ENCODE measurements around the gene FOXJ2. TPM values are rescaled to one million over a fixed set of nuclear protein-coding genes. Genes with fewer than 3 reads are reported as not detected.
A peak's percentile ranks its signal among the peaks of the same experiment; 100 is the strongest.

Gene FOXJ2
- total RNA-seq, 6 experiments from 2014 or later, result 4.4 to 5.7 (median 4.8) TPM

GRCh38 chr12:8050600-8051250 is 18.2 kb downstream of the FOXJ2 start:
- Histone ChIP-seq H3K4me3 (no peak overlapping the region), H3K27ac (no peak overlapping the region), H3K9me3 (no peaks in the 10 kb centered on the region), H3K4me1 (peaks cover 0 to 1% (median 0%) of the 10 kb centered on the region in 4 donors), H3K27me3 (no peaks in the 10 kb centered on the region), H3K36me3 (peaks cover 0 to 66% (median 20%) of the 10 kb centered on the region in 4 donors)
- WGBS (ENCODE audit: insufficient coverage, low coverage, low lambda C conversion rate, missing lambda C conversion rate), result 81% methylated on average over 5 of the region's 7 CpGs
- ATAC-seq (no peak), DNase-seq (no peak)
- intact Hi-C loops (cut with DNase I), result no loop called here
- no peak for TF ChIP-seq POLR2A (IDR thresholded peaks at IDR 0.05)
- no peak for TF ChIP-seq CTCF (IDR thresholded peaks at IDR 0.05)

GRCh38 chr12:8052679-8053078 is 20.2 kb downstream of the FOXJ2 start:
- peak; percentile 47 to 56 (median 51) for ATAC-seq
- WGBS (ENCODE audit: insufficient coverage, low coverage, low lambda C conversion rate, missing lambda C conversion rate), result 71% methylated on average over 6 of the region's 7 CpGs
- H3K27ac ChIP-seq, result no peak overlapping the region

GRCh38 chr12:8054816-8055215 is 22.3 kb downstream of the FOXJ2 start:
- intact Hi-C loops (cut with DNase I), result no loop called here
- Histone ChIP-seq H3K4me3 (no peak overlapping the region), H3K27ac (no peak overlapping the region), H3K4me1 (no peaks in the 10 kb centered on the region), H3K9me3 (no peaks in the 10 kb centered on the region), H3K36me3 (peaks cover 0 to 31% (median 7%) of the 10 kb centered on the region in 4 donors), H3K27me3 (no peaks in the 10 kb centered on the region)
- TF ChIP-seq CTCF (IDR thresholded peaks at IDR 0.05) (no peak), POLR2A (IDR thresholded peaks at IDR 0.05) (no peak)
- ATAC-seq (no peak), DNase-seq (no peak)
- no CpG with 5 or more reads among the region's 2 CpGs for WGBS (ENCODE audit: insufficient coverage, low coverage, low lambda C conversion rate, missing lambda C conversion rate)

More at GRCh38 chr12:8052679-8053078, 20.2 kb downstream of the FOXJ2 start:
- DNase-seq, result peak in 1 of 3 donors; percentile 45
- H3K9me3 ChIP-seq, result no peaks in the 10 kb centered on the region
- intact Hi-C loops (cut with DNase I), result no loop called here
- TF ChIP-seq POLR2A (IDR thresholded peaks at IDR 0.05), result no peak
- TF ChIP-seq CTCF (IDR thresholded peaks at IDR 0.05), result no peak
- H3K27me3 ChIP-seq, result no peaks in the 10 kb centered on the region
- H3K4me1 ChIP-seq, result no peaks in the 10 kb centered on the region
- no peak overlapping the region for H3K4me3 ChIP-seq
- H3K36me3 ChIP-seq, result peaks cover 0 to 53% (median 19%) of the 10 kb centered on the region in 4 donors

GRCh38 chr12:8057306-8057705 is 24.8 kb downstream of the FOXJ2 start:
- DNase-seq, result no peak
- no peaks in the 10 kb centered on the region for H3K4me1 ChIP-seq
- H3K36me3 ChIP-seq, result peaks cover 0 to 14% (median 7%) of the 10 kb centered on the region in 4 donors
- H3K27me3 ChIP-seq, result no peaks in the 10 kb centered on the region
- intact Hi-C loops (cut with DNase I), result no loop called here
- no peak overlapping the region for H3K27ac ChIP-seq
- ATAC-seq, result no peak
- TF ChIP-seq CTCF (IDR thresholded peaks at IDR 0.05) (no peak), POLR2A (IDR thresholded peaks at IDR 0.05) (no peak)
- no peaks in the 10 kb centered on the region for H3K9me3 ChIP-seq
- 47% methylated on average over 2 of the region's 2 CpGs for WGBS (ENCODE audit: insufficient coverage, low coverage, low lambda C conversion rate, missing lambda C conversion rate)
- H3K4me3 ChIP-seq, result no peak overlapping the region

Data from right lobe of liver (tissue), 6 donors.